Sigmoid colon (tissue), 7 donors: ENCODE results near the gene PES1. TPM values are rescaled to one million over a fixed set of nuclear protein-coding genes. Genes with fewer than 3 reads are reported as not detected.
A peak's percentile ranks its signal among the peaks of the same experiment; 100 is the strongest.
"Not testable (repeated sequence)": the region's sequence is repeated elsewhere in the genome, so short reads cannot be mapped to it uniquely, and the experiment has no call there.

Experiments
- DNase-seq: peaks from one replicate; pipeline ENCODE4 v3.0.0-alpha.2; 2019
- H3K27ac ChIP-seq, 4 donors: fragments of 200-600 bp; sonication (generic); one replicate each; pipeline ENCODE4 v1.5.1; 2016 to 2019; ENCODE audit warnings: mild to moderate bottlenecking in 1 of 4
- H3K27me3 ChIP-seq, 3 donors: fragments of 200-600 bp; sonication (generic); one replicate each; pipeline ENCODE4 v1.5.1; 2019; ENCODE audit warnings: mild to moderate bottlenecking in 1 of 3
- H3K36me3 ChIP-seq, 4 donors: fragments of 200-600 bp; sonication (generic); one replicate each; pipeline ENCODE4 v1.5.1; 2016 to 2019
- H3K4me1 ChIP-seq, 4 donors: fragments of 200-600 bp; sonication (generic); one replicate each; pipeline ENCODE4 v1.5.1; 2017 to 2019
- H3K4me3 ChIP-seq, 4 donors: fragments of 200-600 bp; sonication (generic); one replicate each; pipeline ENCODE4 v1.5.1; 2017 to 2019; ENCODE audit warnings: mild to moderate bottlenecking in 2 of 4, moderate library complexity in 1 of 4
- H3K9me3 ChIP-seq, 4 donors: fragments of 200-600 bp in 3 of 4; sonication (generic) in 3 of 4; one replicate each; pipeline versions ENCODE4 v1.5.1 to v1.6.1; 2013 to 2019
- EP300 ChIP-seq, 4 donors: sonication (generic); formaldehyde crosslinking; IDR thresholded peaks; one replicate each; pipeline ENCODE4 v1.6.1; 2017; ENCODE audit warnings: antibody characterized with exemption in 4 of 4
- POLR2A ChIP-seq, 2 donors: fragments of 450-650 bp; IDR thresholded peaks; one replicate each; pipeline ENCODE4 v1.6.1; 2016; ENCODE audit warnings: antibody characterized with exemption in 2 of 2, mild to moderate bottlenecking in 2 of 2, moderate library complexity in 2 of 2
- POLR2AphosphoS5 ChIP-seq, 4 donors: sonication (generic); formaldehyde crosslinking; IDR thresholded peaks; one replicate each; pipeline ENCODE4 v1.6.1; 2017; ENCODE audit warnings: antibody characterized with exemption in 4 of 4
- WGBS, 2 donors: extraction: QIAGEN DNeasy Blood & Tissue Kit; methylation state at CpG; one replicate each; pipeline ENCODE4 v1.1.7; 2013; 5-methylcytosine and 5-hydroxymethylcytosine counted together
- intact Hi-C: fragments of 100-400 bp; cut with DNase I; formaldehyde crosslinking; loops from one replicate; pipeline ENCODE4 v1.15.1; 2023
- polyA plus RNA-seq, 3 donors: library from polyadenylated mRNA; stranded (reverse); fragments of 200-250 nt; gene quantifications; one replicate each; pipeline ENCODE4 v1.2.3, GENCODE V29; 2013
- total RNA-seq, 4 donors: library from RNA; depleted of rRNA; stranded (reverse); fragments of >200 nt; gene quantifications; one replicate each; pipeline ENCODE4 v1.1.0, GENCODE V29; 2016
- TF ChIP-seq, protein P1 (sequence below), 4 experiments: fragments of 450-650 bp in 3 of 4; fragments of 200-600 bp in 1 of 4; IDR thresholded peaks; one replicate each; pipeline ENCODE4 v1.5.1; 2016 to 2019; ENCODE audit warnings: antibody characterized with exemption in 4 of 4, mild to moderate bottlenecking in 3 of 4, moderate library complexity in 2 of 4
- donor health status: healthy with polysubstance abuse.
- donor health status: Bipolar disorder and iron deficiency.
- donor health status: healthy.

Gene PES1
- total and polyA plus RNA-seq, 7 donors, result 25.0 to 64.8 (median 41.3) TPM

DNA sequence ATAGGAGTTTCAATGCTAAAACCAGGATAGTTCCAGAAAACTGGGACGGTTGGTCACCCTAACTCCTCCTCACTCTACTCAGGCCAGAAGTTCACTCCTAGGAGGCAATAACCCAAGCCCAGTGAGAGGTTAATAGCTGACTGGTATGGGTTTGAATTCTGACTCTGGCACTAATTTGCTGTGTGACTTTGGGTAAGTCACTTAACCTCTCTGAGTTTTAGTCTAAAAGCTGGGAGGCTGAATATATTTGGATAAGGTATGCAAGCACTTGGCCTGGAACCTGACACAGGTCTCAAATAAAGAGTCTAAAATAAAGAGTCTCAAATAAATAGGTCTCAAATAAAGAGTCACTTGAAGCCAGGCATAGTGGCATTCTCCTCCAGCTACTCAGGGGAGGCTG, 39.0 kb downstream of the PES1 start:
- DNase-seq, result no peak
- Histone ChIP-seq H3K27ac (no peak overlapping the region), H3K4me1 (no peaks in the 10 kb centered on the region), H3K9me3 (no peaks in the 10 kb centered on the region), H3K36me3 (peaks cover 0 to 4% (median 0%) of the 10 kb centered on the region in 4 donors), H3K27me3 (no peaks in the 10 kb centered on the region), H3K4me3 (no peak overlapping the region)
- no peak for TF ChIP-seq POLR2AphosphoS5 (IDR thresholded peaks at IDR 0.05)
- TF ChIP-seq, protein P1, sequence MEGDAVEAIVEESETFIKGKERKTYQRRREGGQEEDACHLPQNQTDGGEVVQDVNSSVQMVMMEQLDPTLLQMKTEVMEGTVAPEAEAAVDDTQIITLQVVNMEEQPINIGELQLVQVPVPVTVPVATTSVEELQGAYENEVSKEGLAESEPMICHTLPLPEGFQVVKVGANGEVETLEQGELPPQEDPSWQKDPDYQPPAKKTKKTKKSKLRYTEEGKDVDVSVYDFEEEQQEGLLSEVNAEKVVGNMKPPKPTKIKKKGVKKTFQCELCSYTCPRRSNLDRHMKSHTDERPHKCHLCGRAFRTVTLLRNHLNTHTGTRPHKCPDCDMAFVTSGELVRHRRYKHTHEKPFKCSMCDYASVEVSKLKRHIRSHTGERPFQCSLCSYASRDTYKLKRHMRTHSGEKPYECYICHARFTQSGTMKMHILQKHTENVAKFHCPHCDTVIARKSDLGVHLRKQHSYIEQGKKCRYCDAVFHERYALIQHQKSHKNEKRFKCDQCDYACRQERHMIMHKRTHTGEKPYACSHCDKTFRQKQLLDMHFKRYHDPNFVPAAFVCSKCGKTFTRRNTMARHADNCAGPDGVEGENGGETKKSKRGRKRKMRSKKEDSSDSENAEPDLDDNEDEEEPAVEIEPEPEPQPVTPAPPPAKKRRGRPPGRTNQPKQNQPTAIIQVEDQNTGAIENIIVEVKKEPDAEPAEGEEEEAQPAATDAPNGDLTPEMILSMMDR (IDR thresholded peaks at IDR 0.05), result no peak
- TF ChIP-seq POLR2A (IDR thresholded peaks at IDR 0.05), result no peak
- TF ChIP-seq EP300 (IDR thresholded peaks at IDR 0.05), result no peak
- 44 to 54% methylated on average over 1 of the region's 1 CpG for WGBS, 2 donors
- intact Hi-C loops, result no loop called here

DNA sequence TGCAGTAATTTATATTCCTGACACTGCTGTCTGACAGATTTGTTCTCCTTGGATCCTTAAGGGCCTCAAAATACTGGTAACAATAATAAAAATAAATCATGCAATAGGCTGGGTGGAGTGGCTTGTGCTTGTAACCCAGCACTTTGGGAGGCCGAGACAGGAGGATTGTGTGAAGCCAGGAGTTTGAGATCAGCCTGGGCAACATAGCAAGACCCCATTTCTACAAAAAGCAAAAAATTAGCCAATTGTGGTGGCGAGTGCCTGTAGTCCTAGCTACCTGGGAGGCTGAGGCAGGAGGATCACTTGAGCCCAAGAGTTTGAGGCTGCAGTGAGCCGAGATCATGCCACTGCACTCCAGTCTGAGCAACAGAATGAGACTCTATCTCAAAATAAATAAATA, 39.9 kb downstream of the PES1 start:
- 86 to 92% methylated on average over 3 of the region's 3 CpGs for WGBS, 2 donors
- DNase-seq, H3K4me3 ChIP-seq, H3K27ac ChIP-seq, H3K9me3 ChIP-seq, H3K27me3 ChIP-seq, intact Hi-C loops, H3K4me1 ChIP-seq, H3K36me3 ChIP-seq: not testable (repeated sequence)

DNA sequence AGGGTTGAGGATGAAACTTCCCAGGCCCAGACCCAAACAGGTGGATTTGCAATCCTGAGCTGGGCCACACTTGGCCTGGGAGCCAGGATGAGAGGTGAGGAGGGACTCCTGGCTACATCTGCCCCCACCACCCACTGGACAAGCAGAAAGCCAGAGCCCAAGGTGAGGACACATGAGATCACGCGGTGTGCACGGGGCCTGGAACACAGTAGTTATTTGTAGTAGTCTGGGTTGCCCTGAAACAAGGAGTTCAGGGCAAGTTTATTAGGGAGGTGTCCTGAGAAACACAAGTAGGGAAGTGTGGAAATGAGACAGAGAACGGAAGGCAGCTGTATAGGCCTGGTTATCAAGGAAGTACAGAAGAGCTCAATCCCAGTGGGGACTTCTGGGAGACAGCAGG, 44.5 kb downstream of the PES1 start:
- TF ChIP-seq EP300 (IDR thresholded peaks at IDR 0.05), result no peak
- no peak for TF ChIP-seq POLR2A (IDR thresholded peaks at IDR 0.05)
- TF ChIP-seq, protein P1 (IDR thresholded peaks at IDR 0.05), result no peak
- no peak for TF ChIP-seq POLR2AphosphoS5 (IDR thresholded peaks at IDR 0.05)
- WGBS, 2 donors, result 86 to 89% methylated on average over 4 of the region's 4 CpGs
- no peaks in the 10 kb centered on the region for H3K9me3 ChIP-seq
- no peak overlapping the region for H3K4me3 ChIP-seq
- peaks cover 0 to 7% (median 5%) of the 10 kb centered on the region in 4 donors for H3K4me1 ChIP-seq
- H3K27ac ChIP-seq, result no peak overlapping the region
- H3K36me3 ChIP-seq, result no peaks in the 10 kb centered on the region
- H3K27me3 ChIP-seq, result peaks cover 0 to 36% (median 20%) of the 10 kb centered on the region in 3 donors
- no peak for DNase-seq
- intact Hi-C loops, result no loop called here

DNA sequence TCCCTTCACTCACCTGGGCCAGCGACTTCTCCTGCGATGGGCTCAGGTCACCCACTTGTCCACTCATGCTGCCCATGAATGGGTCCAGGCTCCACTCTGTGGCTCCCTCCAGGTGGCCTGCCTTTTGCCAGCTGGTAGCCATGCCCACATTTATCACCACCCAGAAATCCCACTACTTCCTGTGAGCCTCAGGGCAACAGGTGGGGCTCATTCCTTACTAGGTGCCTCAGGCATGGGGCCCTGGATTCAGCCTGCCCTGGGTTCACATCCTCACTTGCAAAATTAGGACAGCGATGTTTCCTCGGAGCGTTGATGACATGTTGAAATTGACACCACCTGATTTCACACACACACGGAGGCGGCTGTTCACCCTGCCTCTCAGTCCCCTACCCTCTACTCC, 45.1 kb downstream of the PES1 start, which contains the start of gene SEC14L6:
Gene SEC14L6, minus strand, starts transcription at position 126 of the 400 bp plus-strand sequence. Its CDS starts 59 bp downstream, at position 67.
- Histone ChIP-seq H3K4me3 (no peak within 1 kb of the TSS), H3K36me3 (no peaks in the 10 kb centered on the region), H3K27ac (no peak within 1 kb of the TSS), H3K27me3 (peaks cover 3 to 42% (median 25%) of the 10 kb centered on the region in 3 donors), H3K4me1 (peaks cover 0 to 12% (median 10%) of the 10 kb centered on the region in 4 donors), H3K9me3 (no peaks in the 10 kb centered on the region)
- no peak for DNase-seq
- intact Hi-C loops, result no loop called here
- WGBS, 2 donors, result 95 to 97% methylated on average over 7 of the region's 7 CpGs
- TF ChIP-seq POLR2AphosphoS5 (IDR thresholded peaks at IDR 0.05), result no peak
- TF ChIP-seq POLR2A (IDR thresholded peaks at IDR 0.05), result no peak
- no peak for TF ChIP-seq EP300 (IDR thresholded peaks at IDR 0.05)
- TF ChIP-seq, protein P1 (IDR thresholded peaks at IDR 0.05), result no peak

DNA sequence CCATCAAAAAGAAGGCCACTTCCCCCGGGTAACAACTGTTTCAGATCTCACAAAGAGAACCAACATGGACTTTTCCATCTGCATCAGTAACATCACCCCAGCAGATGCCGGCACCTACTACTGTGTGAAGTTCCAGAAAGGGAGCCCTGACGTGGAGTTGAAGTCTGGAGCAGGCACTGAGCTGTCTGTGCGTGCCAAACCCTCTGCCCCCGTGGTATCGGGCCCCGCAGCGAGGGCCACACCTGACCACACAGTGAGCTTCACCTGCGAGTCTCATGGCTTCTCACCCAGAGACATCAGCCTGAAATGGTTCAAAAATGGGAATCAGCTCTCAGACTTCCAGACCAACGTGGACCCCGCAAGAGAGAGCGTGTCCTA, 48.9 kb downstream of the PES1 start:
- DNase-seq, result no peak

More for the DNA sequence above, 48.9 kb downstream of the PES1 start:
- 76 to 84% methylated on average over 12 of the region's 12 CpGs for WGBS, 2 donors
- TF ChIP-seq POLR2A (IDR thresholded peaks at IDR 0.05), result no peak
- no peak for TF ChIP-seq EP300 (IDR thresholded peaks at IDR 0.05)
- TF ChIP-seq, protein P1 (IDR thresholded peaks at IDR 0.05), result no peak
- no peak for TF ChIP-seq POLR2AphosphoS5 (IDR thresholded peaks at IDR 0.05)
- Histone ChIP-seq H3K27me3 (peaks cover 3 to 47% (median 27%) of the 10 kb centered on the region in 3 donors), H3K4me3 (peak overlapping the region in 2 of 4 donors; percentile 42 to 48), H3K9me3 (no peaks in the 10 kb centered on the region), H3K27ac (no peak overlapping the region), H3K4me1 (peaks cover 0 to 12% (median 10%) of the 10 kb centered on the region in 4 donors), H3K36me3 (no peaks in the 10 kb centered on the region)
- intact Hi-C loops, result no loop called here
